Activated CD4-positive, alpha-beta T cell treated with anti-CD3 and anti-CD28 coated beads, Interleukin-2, Interleukin-4, amounts not matched to agents 100 ng/mL and 50 ng/mL, durations not matched to agents 16 hours and 8 hours (primary cell): ENCODE data around the gene KAZN.

Experiments used
- DNase-seq: peaks from one replicate; pipeline ENCODE4 v3.0.0-alpha.2; 2020; ENCODE audit warnings: low spot score

KAZN gene

DNA sequence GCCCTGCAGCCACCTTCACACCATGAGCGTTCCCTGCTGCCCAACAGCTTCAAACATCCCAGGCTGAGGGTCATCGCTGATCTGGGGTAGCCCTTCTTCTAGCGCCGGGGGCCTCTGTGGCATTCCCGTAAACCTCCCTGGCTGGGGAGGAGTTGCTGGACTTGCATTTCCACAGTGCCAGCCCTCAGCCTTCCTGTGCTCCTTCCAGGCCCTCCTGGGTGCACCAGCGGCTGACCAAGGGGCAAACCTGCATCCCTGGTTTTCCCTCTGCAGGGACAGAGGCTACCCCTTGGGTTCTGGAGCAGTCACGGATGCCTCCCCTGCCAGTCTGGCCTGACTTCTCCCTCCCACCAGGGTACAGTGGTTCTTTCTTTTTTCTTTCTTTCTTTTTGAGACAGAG, 336.4 kb downstream of the KAZN start:
- DNase-seq = no peak

DNA sequence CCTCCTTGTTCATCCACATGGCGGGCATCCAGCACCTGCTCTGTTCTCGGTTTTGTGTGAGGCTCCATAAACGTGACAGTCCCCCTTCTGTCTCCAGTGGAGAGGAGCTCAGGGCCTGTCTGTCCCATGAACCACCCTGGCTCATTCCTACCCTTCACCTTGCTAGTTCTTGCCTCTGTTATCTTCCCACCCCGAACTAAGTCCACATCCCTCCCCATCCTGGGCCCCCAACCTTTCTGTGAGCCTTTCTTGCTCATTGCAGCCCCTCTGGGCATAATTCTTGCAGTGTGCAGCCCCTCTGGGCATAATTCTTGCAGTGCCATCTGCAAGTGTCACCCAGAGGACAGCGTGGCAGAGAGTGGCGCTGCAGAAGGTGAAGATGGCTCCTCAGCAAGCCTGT, 338.3 kb downstream of the KAZN start:
- no peak for DNase-seq

DNA sequence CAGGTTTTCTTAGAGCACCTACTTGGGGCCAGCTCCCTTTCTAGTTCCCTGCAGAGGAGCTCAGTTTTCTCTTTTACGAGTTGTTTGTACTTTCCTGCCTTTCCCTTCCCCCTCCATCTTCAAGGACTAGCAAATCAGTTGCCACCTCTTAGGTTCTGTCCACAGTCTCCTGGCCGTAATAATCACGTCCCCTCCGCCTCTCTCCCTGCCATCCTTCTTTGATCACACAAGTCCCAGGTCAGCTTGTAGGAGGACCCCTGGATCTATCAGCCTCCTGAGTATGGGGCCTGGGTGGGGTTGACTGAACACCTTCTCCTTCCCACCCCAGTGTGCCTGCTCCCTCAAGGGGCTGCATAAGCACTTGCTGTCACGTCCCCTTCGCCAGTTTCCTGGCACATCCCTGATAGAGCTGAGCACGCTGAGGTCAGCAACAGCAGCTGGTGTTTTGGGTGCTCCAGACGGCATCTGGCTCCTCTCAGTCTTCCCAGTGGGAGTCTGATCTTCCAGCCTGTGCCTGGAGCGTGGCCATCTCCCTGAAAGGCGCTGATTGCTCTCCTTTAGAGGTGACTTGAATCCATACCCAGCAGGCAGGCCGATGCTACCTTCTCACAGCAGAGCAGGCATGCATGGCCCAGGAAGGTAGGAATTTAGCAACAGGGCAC, 338.9 kb downstream of the KAZN start:
- no peak for DNase-seq

DNA sequence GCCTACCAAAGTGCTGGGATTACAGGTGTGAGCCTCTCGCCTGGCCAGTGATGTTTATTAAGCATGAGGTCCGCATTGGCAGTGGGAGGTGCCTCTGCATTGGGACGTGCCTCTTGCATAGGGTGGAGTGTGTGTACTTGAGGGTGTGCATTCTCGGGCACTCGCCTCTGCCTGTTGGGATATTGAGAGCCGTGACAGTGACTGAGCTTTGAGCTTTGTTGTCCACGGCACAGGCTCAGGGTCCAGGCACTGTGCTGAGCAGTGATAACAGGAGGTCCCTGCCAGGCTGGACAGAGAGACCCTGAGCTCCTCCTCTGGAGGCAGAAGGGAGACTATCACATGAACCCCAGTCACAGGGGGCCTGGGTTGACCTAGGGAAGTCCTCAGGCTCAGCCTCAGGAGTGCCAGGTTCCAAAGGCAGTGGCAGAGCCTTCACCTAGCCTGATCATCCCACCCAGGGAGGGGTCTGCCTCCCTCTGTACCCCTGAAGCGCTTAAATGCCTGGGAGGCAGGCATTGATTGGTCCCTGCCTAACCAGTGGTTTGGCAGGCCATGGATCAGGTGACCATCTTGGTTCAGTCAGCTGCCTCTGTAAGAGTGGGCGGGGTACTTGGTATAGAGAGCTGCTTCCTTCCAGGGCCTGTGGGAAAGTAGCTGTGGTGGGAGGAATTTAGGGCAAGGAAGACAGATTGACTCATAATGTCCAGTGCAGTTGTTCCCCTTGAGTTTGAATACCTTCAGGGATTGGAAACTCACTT, 341.2 kb downstream of the KAZN start:
- no peak for DNase-seq

DNA sequence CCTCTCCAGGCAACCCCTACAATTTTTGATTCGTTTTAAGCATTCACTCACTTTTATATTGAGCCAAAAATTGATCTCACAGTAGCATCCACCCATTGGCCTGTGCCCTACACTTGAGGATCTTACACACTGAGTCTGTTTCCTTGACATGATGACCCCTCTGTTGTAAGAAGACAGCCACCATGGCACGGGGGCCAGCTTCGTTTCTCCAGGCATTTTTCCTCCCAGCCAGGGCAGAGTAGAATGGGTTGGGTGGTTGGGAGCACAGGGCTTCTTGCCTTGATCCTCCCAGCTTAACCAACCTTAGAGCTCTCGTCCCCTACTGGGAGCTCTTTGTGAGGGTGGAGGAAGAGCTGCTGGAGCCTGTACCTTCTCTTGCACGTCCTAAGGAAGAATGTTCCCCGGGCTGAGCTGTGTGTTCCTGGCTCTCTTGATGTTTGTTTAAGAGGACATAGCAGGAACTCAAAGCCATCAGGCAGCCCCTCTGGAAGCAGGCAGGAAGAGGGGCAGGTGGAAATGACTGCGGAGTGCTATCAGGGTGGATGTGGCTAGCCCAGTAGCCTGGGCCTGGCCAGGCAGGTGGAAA, 341.9 kb downstream of the KAZN start:
- DNase-seq = no peak

DNA sequence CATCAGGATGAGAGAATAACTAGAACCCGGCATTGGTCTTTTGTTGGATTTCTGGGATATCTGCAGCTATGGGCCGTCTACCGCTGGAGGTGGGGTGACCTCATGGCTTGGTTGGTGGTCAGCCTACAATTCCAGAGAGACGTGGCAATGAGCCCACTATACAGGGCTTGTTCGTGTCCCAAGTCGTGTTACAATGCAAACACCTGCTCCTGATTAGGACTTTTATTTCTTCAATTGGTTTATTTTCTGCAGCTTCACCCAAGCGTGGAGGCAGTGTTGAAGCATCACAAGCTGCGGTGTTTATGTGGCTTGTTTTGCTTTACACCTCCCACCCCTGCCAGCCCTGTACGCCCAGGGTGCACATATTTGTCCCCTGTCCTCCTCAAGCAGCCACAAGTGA, 343.4 kb downstream of the KAZN start:
- DNase-seq = no peak

DNA sequence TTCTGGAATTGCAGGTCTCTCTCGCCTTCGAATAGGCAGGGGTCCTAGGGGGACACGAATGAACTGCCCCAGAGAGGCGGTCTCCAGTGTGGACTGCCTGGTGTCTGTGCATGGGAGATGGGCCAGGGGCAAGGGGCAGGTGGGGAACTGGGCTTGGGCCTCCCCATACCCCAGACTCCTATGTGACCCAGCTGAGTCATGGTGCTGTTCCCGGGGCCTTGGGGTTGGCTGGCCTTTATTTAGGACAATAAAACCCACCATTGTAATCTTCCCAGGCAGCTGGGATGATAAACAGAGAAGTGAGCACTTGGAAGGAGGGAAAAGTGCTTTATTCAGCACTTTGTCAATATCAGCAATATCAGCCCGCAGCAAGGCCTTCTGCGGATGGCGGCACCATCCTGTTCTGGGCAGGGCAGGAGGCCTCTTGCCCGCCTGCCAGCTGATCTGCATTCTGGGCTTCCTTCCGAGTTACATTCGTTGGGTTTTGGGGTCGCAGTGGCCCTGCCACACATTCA, 346.0 kb downstream of the KAZN start:
- DNase-seq = no peak

DNA sequence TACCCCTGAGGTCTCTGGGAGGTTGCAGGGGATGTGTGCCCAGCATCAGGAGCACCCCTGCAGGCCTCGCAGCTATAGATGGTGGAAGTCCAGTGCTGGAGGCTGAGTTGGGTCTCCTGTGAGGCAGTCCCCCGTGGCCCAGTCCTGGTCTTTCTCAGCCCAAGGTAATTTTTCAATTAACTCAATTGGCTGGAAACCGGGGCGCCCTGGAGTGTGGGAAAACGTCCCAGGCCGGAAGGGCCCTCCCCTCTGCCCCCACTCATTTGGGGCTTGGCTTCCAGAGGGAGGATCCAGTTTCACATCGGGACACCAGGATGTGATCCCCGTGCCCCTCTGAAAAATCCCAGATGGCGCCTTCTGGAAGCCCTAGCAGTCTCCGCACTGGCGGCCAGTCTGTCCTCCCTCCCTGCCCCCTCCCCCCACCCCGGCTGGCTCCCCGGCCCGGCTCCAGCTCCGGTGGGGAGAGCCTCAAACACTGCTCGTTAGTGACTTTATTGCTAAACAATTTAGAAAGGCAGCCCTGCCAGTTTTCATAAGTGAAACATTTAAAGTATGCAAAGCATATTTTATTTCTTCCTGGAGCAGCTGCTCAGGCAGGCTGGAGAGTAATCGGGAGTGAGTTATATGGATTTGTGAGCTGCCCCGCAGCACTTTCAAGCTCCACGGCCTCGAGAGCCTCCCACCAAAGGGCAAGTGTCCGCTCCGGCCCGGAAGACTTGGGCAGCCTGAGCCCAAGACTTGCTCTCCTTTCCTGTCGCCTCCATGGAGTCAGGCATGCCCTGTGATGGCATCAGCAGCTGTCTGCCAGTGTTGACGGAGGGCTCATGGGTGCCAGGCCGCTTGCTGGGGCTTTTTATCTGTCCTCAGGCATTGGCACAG, 346.9 kb downstream of the KAZN start:
- no peak for DNase-seq

DNA sequence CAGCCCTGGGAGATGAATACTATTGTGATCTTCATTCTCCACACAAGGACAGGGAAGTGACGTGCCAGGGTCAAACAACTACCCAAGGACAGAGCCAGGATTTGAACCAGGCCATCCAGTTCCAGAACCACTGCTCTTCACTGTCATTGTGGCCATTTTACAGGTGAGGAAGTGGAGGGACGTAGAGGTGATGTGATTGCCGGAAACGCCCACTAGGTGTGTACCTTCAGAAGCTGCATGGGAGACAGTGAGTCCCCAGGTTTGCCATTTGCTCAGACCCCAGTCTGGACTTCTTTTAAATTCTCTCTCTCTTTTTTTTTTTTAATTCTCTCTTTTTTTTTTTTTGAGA, 347.5 kb downstream of the KAZN start:
- no peak for DNase-seq

DNA sequence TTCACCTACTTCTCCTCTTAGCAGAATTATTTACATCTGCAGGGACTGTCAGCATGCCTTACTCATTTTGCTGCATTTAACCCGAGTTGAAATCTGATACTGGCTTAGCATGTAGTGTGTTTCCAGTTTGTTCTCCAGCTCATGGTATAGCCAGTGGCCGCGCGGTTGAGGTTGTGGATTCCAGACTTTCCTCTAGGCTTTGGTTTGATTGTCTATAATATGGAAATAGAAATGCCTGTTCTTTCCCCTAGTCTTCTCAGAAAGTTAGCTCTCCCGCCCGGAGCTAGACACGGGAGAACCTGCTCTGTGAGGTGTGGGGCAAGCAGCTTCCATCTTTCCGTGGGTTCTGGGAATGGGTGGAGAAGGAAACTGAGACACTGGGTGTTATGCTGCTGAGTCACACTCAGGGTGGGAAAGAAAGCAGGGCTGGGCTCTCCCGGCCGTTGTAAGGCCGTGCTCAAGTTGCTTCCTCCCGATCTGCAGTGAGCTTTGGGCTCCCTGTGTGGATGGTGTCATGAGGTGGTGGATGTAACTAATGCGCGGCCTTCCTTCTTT, 348.3 kb downstream of the KAZN start:
- no peak for DNase-seq

DNA sequence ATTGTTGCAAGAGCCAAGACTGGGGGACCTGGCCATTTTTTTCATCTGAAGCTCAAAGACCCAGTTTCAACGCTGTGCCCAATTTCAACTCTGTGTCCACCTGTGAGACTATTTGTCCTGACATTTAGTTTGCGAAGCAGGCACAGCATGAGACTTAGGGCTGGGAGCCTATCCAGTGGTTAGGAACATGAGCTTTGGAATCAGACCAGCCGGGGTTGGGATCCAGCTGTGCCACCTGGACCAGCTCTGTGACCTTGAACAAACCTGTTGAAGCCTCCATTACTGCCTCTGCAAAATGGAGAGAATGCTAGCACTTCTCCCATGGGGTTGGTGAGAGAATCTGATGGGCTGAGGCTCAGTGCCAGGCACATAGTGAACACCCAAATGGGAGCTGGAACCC, 348.9 kb downstream of the KAZN start:
- DNase-seq = no peak

DNA sequence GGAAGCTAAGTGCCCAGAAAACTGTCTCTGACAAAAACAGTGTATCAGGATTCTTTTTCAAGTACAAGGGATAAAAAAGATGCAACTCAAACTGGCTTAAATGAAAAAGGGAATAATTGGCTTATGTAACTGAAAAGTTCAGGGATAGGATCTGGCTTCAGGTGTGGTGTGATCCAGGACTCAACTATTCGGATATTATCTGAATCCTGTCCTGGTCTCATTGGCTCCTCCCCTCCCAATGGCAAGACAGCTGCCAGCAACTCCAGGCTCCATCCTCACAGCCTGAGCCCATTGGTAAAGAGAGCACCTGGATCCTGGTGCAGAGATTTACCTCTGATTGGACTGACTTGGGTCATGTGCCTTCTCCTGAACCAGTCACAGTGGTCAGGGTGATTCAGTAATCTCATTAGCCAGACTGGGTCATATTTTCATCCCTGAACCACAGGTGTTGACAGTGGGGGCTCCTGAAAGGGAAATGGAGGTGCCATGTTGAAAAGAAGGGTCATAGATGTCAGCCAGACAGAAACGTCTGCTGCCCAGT, 349.7 kb downstream of the KAZN start:
- DNase-seq = no peak

DNA sequence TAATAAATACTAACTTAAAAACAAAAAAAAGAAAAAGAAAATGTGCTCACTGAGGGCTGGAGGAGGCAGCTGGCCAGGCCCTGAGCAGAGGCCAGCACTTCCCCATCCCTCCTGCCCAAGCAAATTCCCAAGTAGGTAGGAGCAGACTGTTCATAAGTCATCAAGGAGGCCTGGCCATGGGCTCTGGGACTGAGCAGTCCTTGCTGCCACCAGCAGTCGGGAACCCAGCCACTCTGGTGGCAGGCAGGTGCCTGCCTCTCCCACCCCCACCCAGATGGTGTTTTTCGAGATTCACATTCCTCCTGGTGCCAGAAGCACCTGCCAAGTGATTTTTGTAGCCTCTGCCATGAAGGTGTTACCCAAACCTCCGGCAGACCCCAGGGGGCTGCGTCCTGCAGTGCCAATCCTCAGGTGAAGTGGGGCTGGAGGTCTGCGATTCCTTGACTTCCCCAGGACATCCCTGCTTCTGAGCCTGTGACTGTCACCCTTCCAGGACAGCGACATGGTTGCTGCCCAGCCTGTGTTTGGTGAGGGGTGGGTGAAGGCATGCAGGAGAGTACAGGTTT, 350.9 kb downstream of the KAZN start:
- no peak for DNase-seq

DNA sequence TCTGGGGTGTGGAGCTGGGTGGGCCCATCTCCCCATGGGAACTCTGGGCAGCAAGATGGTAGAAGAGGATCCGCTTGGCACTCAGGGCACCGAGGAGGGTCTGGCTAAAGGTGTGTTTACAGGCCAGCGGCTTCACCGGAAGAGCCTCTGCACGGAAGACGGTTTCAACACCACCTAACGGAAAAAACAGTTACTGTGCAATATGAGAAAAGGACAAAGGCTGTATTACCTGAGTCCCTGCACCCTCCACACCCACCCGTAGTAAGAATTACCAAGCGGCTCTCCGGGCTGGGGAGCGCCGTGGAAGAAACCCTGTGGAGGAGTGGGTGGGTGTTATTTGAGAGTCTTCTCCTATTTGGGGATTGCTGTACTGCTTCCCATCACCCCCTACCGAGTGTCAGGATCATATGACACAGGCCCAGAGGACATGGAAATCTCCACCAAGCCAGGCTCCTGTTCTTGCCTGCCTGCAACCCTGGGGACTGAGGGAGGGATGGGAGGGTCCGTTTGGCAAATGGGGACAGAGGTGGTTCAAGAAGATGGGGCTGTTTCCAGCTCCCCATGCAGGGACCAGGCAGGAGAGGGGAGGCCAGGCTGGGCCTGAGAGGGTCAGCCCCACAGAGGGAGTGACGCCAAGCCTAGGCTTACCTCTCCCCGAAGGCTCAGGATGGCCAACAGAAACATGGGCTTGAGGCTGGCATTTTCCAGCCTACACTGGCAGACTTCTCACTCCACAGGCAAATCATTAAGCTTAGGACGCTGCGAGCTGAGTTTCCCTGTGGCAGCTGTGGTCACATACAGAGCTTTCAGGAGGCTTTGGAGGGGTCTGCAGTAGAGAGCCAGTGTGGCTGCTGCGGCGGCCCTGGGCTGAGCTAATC, 351.6 kb downstream of the KAZN start:
- DNase-seq = no peak

DNA sequence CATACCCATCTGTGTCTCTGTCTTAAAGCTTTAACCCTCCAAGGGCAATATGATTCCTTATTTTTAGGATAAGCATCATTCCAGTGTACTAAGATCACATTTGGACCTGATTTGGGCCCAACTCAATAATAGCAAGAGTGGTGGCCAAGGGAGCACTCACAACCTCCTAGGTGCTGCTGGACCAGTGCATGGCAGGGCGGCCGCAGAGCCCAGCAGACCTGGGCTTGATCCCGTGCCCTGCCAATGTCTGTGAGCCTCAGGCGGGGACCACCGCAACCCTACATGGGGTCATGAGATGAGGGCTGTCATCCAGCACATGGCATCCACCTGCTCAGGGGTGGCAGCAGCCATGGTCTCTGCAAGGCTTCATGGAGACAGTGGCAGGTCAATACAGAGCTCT, 353.3 kb downstream of the KAZN start:
- no peak for DNase-seq

DNA sequence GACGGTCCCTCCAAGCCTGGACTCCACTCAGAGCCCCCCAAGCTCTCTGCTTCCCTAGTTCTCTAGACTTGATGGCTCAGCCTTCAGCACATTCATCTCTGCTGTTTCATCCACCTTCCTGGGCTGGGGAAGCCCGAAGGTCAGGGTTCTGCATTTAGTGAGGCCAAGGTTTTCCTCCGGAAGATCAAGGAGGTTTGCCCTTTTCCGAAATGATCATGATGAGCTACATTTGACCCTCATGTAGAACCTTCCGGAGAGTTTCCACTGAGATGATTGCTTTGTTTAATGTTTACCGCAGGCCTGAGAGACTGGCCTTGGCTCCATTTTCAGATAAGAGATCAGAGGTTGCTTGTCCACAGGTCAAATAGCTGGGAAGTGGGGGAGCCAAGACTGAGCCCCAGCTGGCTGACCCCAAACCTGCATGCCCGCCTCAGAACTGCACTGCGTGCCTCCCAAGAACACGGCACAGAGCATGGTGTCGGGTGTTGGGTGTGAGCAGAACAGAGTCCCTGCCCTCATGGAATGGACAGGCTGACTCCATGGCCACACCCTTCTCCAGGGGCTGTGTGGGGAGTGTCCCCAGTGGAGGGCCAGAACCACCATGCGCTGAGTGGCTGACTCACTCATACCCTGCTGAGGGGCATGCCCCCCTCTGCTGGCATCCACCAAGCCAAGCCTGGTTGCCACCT, 354.3 kb downstream of the KAZN start:
- DNase-seq = no peak

DNA sequence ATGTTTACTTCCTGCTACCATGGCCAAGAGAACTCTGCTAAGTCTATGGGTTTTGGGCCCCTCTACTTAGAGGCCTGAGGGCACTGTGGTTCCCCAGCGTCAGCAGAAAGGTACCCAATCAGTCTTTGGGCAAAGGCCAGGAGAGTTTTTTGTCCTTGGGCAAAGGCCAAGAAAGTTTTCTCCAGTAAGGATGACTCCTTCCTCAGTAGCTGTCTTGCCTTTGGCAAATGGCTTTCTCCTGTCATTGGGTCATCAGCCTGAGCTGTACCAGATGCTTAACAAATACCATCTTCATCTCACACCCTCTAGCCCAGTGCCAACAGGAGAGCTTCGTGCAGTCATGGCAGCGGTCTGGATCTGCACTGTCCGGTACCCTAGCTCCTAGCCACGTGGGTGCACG, 355.7 kb downstream of the KAZN start:
- no peak for DNase-seq

DNA sequence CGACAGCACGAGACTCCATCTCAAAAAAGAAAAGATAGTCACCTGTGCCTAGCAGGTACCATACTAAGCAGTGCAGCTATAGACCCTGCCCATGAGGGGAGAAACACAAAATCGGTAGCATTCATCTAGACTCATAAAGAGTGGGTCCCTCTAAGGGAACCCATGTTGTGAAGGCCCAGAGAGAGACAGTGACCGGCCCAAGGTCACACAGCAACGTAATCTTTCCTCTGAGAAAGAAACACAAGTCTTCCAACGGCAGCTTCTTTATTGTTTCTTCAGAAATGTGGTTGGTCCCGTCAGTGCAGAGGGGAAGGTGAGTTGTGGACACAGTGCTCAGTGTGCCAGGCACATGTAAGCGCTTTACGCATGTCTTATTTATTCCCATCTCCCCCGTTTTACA, 356.4 kb downstream of the KAZN start:
- no peak for DNase-seq

DNA sequence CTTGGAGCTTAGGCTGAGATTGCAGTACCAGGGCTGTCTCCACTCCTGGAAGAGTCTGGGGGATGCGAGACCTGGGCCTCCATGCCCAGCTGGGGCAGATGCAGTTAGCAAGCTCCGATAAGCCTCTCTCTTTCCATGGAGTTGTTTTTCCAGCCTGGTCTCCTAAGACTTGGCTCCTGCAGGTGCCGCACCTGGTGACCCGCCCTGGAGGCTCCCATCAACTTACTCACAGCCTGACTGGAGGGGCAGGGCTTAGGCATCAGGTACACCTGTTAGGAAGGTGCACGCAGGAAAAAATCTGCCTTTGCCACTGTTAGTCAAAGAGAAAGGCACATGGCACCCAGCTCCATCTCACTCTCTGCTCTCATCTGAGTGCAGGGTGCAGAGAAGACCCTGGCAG, 356.9 kb downstream of the KAZN start:
- DNase-seq = no peak

DNA sequence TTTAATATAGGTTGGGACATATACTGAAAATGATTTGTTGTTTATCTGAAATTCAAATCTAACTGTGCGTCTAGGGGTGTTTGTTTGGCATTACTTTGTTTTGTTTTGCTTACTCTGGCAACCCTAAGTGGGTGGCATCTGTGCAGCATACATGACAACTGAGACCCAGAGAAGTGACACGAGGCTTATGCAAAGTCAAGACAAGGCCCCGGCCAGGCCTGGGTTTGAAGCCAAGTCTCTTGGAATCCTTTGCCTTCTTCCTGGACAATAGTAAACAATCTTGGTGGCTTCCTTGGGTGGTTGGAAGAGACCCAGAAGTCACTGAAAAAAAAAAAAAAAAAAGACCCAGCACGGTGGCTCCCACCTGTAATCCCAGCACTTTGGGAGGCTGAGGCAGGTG, 357.5 kb downstream of the KAZN start:
- DNase-seq = no peak
